ENCODE data around the gene ST6GAL1.
"Not testable (repeated sequence)": the region's sequence is repeated elsewhere in the genome, so short reads cannot be mapped to it uniquely, and the experiment has no call there.

The ST6GAL1 gene

GRCh38 chr3:186973702-186974101, 43.4 kb downstream of the ST6GAL1 start:
- no peak for DNase-seq

- DNase-seq, result no peak
These were observed 44.5 kb downstream of the ST6GAL1 start for GRCh38 chr3:186974824-186975313.

- DNase-seq, result no peak
These were observed 45.4 kb downstream of the ST6GAL1 start for GRCh38 chr3:186975726-186976125.

- DNase-seq, result no peak
These were observed 46.8 kb downstream of the ST6GAL1 start for GRCh38 chr3:186976837-186977750.

GRCh38 chr3:186978712-186979111, 48.4 kb downstream of the ST6GAL1 start:
- no peak for DNase-seq

GRCh38 chr3:186979852-186980251, 49.5 kb downstream of the ST6GAL1 start:
- no peak for DNase-seq

GRCh38 chr3:186980989-186981388, 50.7 kb downstream of the ST6GAL1 start:
- DNase-seq, result no peak

GRCh38 chr3:186983659-186984058, 53.3 kb downstream of the ST6GAL1 start:
- DNase-seq, result no peak

GRCh38 chr3:186984064-186984463, 53.7 kb downstream of the ST6GAL1 start:
- no peak for DNase-seq

- no peak for DNase-seq
These were observed 55.5 kb downstream of the ST6GAL1 start for GRCh38 chr3:186985661-186986364.

GRCh38 chr3:186986406-186986805, 56.1 kb downstream of the ST6GAL1 start:
- no peak for DNase-seq

GRCh38 chr3:186986816-186987215, 56.5 kb downstream of the ST6GAL1 start:
- no peak for DNase-seq

GRCh38 chr3:186988806-186989205, 58.5 kb downstream of the ST6GAL1 start:
- no peak for DNase-seq

- DNase-seq, result no peak
These were observed 59.1 kb downstream of the ST6GAL1 start for GRCh38 chr3:186989429-186989828.

GRCh38 chr3:186990277-186990676, 60.0 kb downstream of the ST6GAL1 start:
- no peak for DNase-seq

- no peak for DNase-seq
These were observed 60.6 kb downstream of the ST6GAL1 start for GRCh38 chr3:186990878-186991308.

GRCh38 chr3:186991470-186991869, 61.1 kb downstream of the ST6GAL1 start:
- DNase-seq, result no peak

GRCh38 chr3:186992096-186992495, 61.8 kb downstream of the ST6GAL1 start:
- not testable (repeated sequence) for DNase-seq

GRCh38 chr3:186993210-186993782, 63.0 kb downstream of the ST6GAL1 start:
- DNase-seq, result no peak

GRCh38 chr3:186994000-186994955, 64.0 kb downstream of the ST6GAL1 start:
- DNase-seq, result no peak

- DNase-seq, result no peak
These were observed 66.0 kb downstream of the ST6GAL1 start for GRCh38 chr3:186996356-186996755.

GRCh38 chr3:186997061-186997460, 66.7 kb downstream of the ST6GAL1 start:
- no peak for DNase-seq

Data from activated CD8-positive, alpha-beta memory T cell treated with anti-CD3 and anti-CD28 coated beads, Interleukin-2, amount 50 U/mL, for 4 hours (primary cell).